Astrocyte (in vitro differentiated cells and primary cell): Measurements from ENCODE around the gene LRIG2. TPM values are rescaled to one million over a fixed set of nuclear protein-coding genes. Genes with fewer than 3 reads are reported as not detected.
"Not testable (repeated sequence)": the region's sequence is repeated elsewhere in the genome, so short reads cannot be mapped to it uniquely, and the experiment has no call there.

ENCODE experiments used
- DNase-seq: peaks from one replicate; pipeline ENCODE4 v3.0.0-alpha.2; 2010; ENCODE audit warnings: low read depth
- FAIRE-seq: peaks from 2 replicates; lab custom pipeline; 2011; peaks lifted over from hg19 to GRCh38; lab: Jason Lieb, UNC
- H2AFZ ChIP-seq: 2 replicates; pipeline ENCODE4 v1.6.0; 2012; ENCODE audit warnings: low read depth, low read length, inconsistent platforms
- H3K27ac ChIP-seq: 2 replicates; pipeline ENCODE4 v1.5.1; 2011; ENCODE audit warnings: low read depth, low read length, inconsistent platforms
- H3K27me3 ChIP-seq: 2 replicates; pipeline ENCODE4 v1.6.0; 2011; ENCODE audit warnings: low read length, inconsistent platforms; ENCODE audit not compliant: insufficient read depth
- H3K36me3 ChIP-seq: 2 replicates; pipeline ENCODE4 v1.5.1; 2011; ENCODE audit warnings: low read length, inconsistent platforms; ENCODE audit not compliant: insufficient read depth
- H3K4me1 ChIP-seq: 2 replicates; pipeline ENCODE4 v1.5.1; 2011; ENCODE audit warnings: low read length, inconsistent platforms; ENCODE audit not compliant: insufficient read depth
- H3K4me2 ChIP-seq: 2 replicates; pipeline ENCODE4 v1.6.0; 2012; ENCODE audit warnings: low read length, inconsistent platforms
- H3K4me3 ChIP-seq: 2 replicates; pipeline ENCODE4 v1.5.1; 2011; ENCODE audit warnings: low read depth, mild to moderate bottlenecking, low read length, inconsistent platforms; ENCODE audit not compliant: insufficient read depth
- H3K79me2 ChIP-seq: 2 replicates; pipeline ENCODE4 v1.6.0; 2012; ENCODE audit warnings: mild to moderate bottlenecking, low read length, inconsistent platforms; ENCODE audit not compliant: insufficient read depth
- H3K9ac ChIP-seq: 2 replicates; pipeline ENCODE4 v1.6.0; 2012; ENCODE audit warnings: mild to moderate bottlenecking, low read length, inconsistent platforms
- H3K9me3 ChIP-seq: 2 replicates; pipeline ENCODE4 v1.5.1; 2012; ENCODE audit warnings: low read depth, mild to moderate bottlenecking, low read length, inconsistent platforms; ENCODE audit not compliant: insufficient read depth
- H4K20me1 ChIP-seq: 2 replicates; pipeline ENCODE4 v1.6.0; 2012; ENCODE audit warnings: low read length, inconsistent platforms; ENCODE audit not compliant: insufficient read depth
- H3K27ac Mint-ChIP-seq: one replicate; pipeline ENCODE4 v1.8.0; 2021; ENCODE audit warnings: mild to moderate bottlenecking, mixed read lengths; ENCODE audit not compliant: unreplicated experiment
- H3K27me3 Mint-ChIP-seq: one replicate; pipeline ENCODE4 v1.8.0; 2021; ENCODE audit warnings: low read depth, mixed read lengths; ENCODE audit not compliant: unreplicated experiment
- H3K36me3 Mint-ChIP-seq: one replicate; pipeline ENCODE4 v1.8.0; 2021; ENCODE audit warnings: low read depth, mixed read lengths; ENCODE audit not compliant: unreplicated experiment
- H3K4me1 Mint-ChIP-seq: one replicate; pipeline ENCODE4 v1.8.0; 2021; ENCODE audit warnings: low read depth, mixed read lengths; ENCODE audit not compliant: unreplicated experiment
- H3K4me3 Mint-ChIP-seq: one replicate; pipeline ENCODE4 v1.8.0; 2021; ENCODE audit warnings: mild to moderate bottlenecking, moderate library complexity, mixed read lengths; ENCODE audit not compliant: unreplicated experiment
- H3K9me3 Mint-ChIP-seq: one replicate; pipeline ENCODE4 v1.8.0; 2021; ENCODE audit warnings: mild to moderate bottlenecking, mixed read lengths; ENCODE audit not compliant: unreplicated experiment
- CTCF ChIP-seq: IDR thresholded peaks from 2 replicates; pipeline ENCODE4 v1.5.1; 2011; ENCODE audit warnings: low read depth, mild to moderate bottlenecking, inconsistent platforms, low read length, moderate library complexity; ENCODE audit not compliant: insufficient read depth
- EZH2 ChIP-seq: IDR thresholded peaks from 2 replicates; pipeline ENCODE4 v1.6.1; 2012; ENCODE audit warnings: mild to moderate bottlenecking, low read length, inconsistent platforms; ENCODE audit not compliant: insufficient read depth
- total RNA-seq: library from RNA; stranded (reverse); gene quantifications from 2 replicates; pipeline ENCODE4 v1.2.1, GENCODE V29; 2021

LRIG2 gene
- total RNA-seq, 1 donor from 2014 or later = 14.2 TPM

- Mint-ChIP-seq H3K27me3 (no peaks in the 10 kb centered on the region), H3K27ac (no peak overlapping the region), H3K4me1 (peaks cover 5% of the 10 kb centered on the region), H3K4me3 (no peak overlapping the region), H3K36me3 (no peaks in the 10 kb centered on the region), H3K9me3 (peaks cover 5% of the 10 kb centered on the region)
- H3K4me3 ChIP-seq = no peak overlapping the region
- no peaks in the 10 kb centered on the region for H4K20me1 ChIP-seq
- H3K27me3 ChIP-seq = no peaks in the 10 kb centered on the region
- H3K4me2 ChIP-seq = no peak overlapping the region
- peaks cover 4% of the 10 kb centered on the region for H3K9me3 ChIP-seq
- TF ChIP-seq EZH2 (no peak), CTCF (no peak)
- H3K27ac ChIP-seq = no peak overlapping the region
- no peak for DNase-seq
- H3K4me1 ChIP-seq = no peaks in the 10 kb centered on the region
- H3K9ac ChIP-seq = no peak overlapping the region
- H2AFZ ChIP-seq = no peak overlapping the region
- H3K79me2 ChIP-seq = no peaks in the 10 kb centered on the region
- no peak for FAIRE-seq
- H3K36me3 ChIP-seq = no peaks in the 10 kb centered on the region
These were observed 83.4 kb downstream of the LRIG2 start for GRCh38 chr1:113156368-113156767.

- H3K27me3 Mint-ChIP-seq, DNase-seq, H3K9me3 ChIP-seq, H3K79me2 ChIP-seq, H3K36me3 Mint-ChIP-seq, H3K4me3 ChIP-seq, H3K4me1 Mint-ChIP-seq, H3K36me3 ChIP-seq, H3K27ac Mint-ChIP-seq, H4K20me1 ChIP-seq, H3K27me3 ChIP-seq, H3K4me3 Mint-ChIP-seq, H3K9ac ChIP-seq, H3K4me2 ChIP-seq, H3K9me3 Mint-ChIP-seq, FAIRE-seq, H3K4me1 ChIP-seq, H3K27ac ChIP-seq, H2AFZ ChIP-seq: not testable (repeated sequence)
These were observed 85.7 kb downstream of the LRIG2 start for GRCh38 chr1:113158743-113159142.

GRCh38 chr1:113166473-113166872 lies 93.5 kb downstream of the LRIG2 start:
- H3K4me2 ChIP-seq = no peak overlapping the region
- H3K27ac ChIP-seq = no peak overlapping the region
- Mint-ChIP-seq H3K27ac (no peak overlapping the region), H3K4me1 (no peaks in the 10 kb centered on the region), H3K27me3 (no peaks in the 10 kb centered on the region), H3K4me3 (no peak overlapping the region), H3K36me3 (no peaks in the 10 kb centered on the region), H3K9me3 (peaks cover 7% of the 10 kb centered on the region)
- no peak overlapping the region for H3K4me3 ChIP-seq
- H3K79me2 ChIP-seq = no peaks in the 10 kb centered on the region
- H4K20me1 ChIP-seq = no peaks in the 10 kb centered on the region
- DNase-seq (no peak), FAIRE-seq (no peak)
- no peak overlapping the region for H2AFZ ChIP-seq
- TF ChIP-seq CTCF (no peak), EZH2 (no peak)
- H3K9ac ChIP-seq = no peak overlapping the region
- no peaks in the 10 kb centered on the region for H3K27me3 ChIP-seq
- no peaks in the 10 kb centered on the region for H3K36me3 ChIP-seq
- no peaks in the 10 kb centered on the region for H3K9me3 ChIP-seq
- H3K4me1 ChIP-seq = no peaks in the 10 kb centered on the region
